ENCODE results near the gene AQP10.
"Not testable (repeated sequence)": the region's sequence is repeated elsewhere in the genome, so short reads cannot be mapped to it uniquely, and the experiment has no call there.

The AQP10 gene

GRCh38 chr1:154320882-154321608 lies at the start of gene AQP10:
AQP10 (plus strand) TSS chr1:154321093; CDS start chr1:154321156, 63 bp downstream.
- DNase-seq (ENCODE audit: low read depth), result no peak

GRCh38 chr1:154272217-154272998 lies 48.5 kb upstream of the AQP10 start, which contains the start of gene HAX1:
HAX1 (plus strand) TSS chr1:154272629; CDS start chr1:154272724, 95 bp downstream.
- DNase-seq (ENCODE audit: low read depth), result peak; percentile 94

- DNase-seq (ENCODE audit: low read depth), result no peak
Measured at GRCh38 chr1:154272999-154273563, 47.8 kb upstream of the AQP10 start.

- DNase-seq (ENCODE audit: low read depth), result peak; percentile 6
Measured at GRCh38 chr1:154276797-154277196, 44.1 kb upstream of the AQP10 start.

- DNase-seq (ENCODE audit: low read depth), result not testable (repeated sequence)
Measured at GRCh38 chr1:154287591-154287990, 33.3 kb upstream of the AQP10 start.

GRCh38 chr1:154288661-154289060 lies 32.2 kb upstream of the AQP10 start:
- no peak for DNase-seq (ENCODE audit: low read depth)

GRCh38 chr1:154290921-154291320 lies 30.0 kb upstream of the AQP10 start:
- DNase-seq (ENCODE audit: low read depth), result no peak

GRCh38 chr1:154295408-154296235 lies 25.3 kb upstream of the AQP10 start:
- DNase-seq (ENCODE audit: low read depth), result no peak

- DNase-seq (ENCODE audit: low read depth), result no peak
Measured at GRCh38 chr1:154301582-154301981, 19.3 kb upstream of the AQP10 start.

GRCh38 chr1:154304664-154305337 lies 16.1 kb upstream of the AQP10 start:
- DNase-seq (ENCODE audit: low read depth), result no peak

GRCh38 chr1:154306151-154306550 lies 14.7 kb upstream of the AQP10 start:
- no peak for DNase-seq (ENCODE audit: low read depth)

GRCh38 chr1:154307670-154308270 lies 13.1 kb upstream of the AQP10 start:
- DNase-seq (ENCODE audit: low read depth), result not testable (repeated sequence)

- DNase-seq (ENCODE audit: low read depth), result not testable (repeated sequence)
Measured at GRCh38 chr1:154309136-154309535, 11.8 kb upstream of the AQP10 start.

GRCh38 chr1:154312229-154313065 lies 8.4 kb upstream of the AQP10 start:
- DNase-seq (ENCODE audit: low read depth), result not testable (repeated sequence)

GRCh38 chr1:154313066-154313356 lies 7.9 kb upstream of the AQP10 start:
- no peak for DNase-seq (ENCODE audit: low read depth)

GRCh38 chr1:154314226-154314625 lies 6.7 kb upstream of the AQP10 start:
- not testable (repeated sequence) for DNase-seq (ENCODE audit: low read depth)

- DNase-seq (ENCODE audit: low read depth), result no peak
Measured at GRCh38 chr1:154316704-154317103, 4.2 kb upstream of the AQP10 start.

- DNase-seq (ENCODE audit: low read depth), result no peak
Measured at GRCh38 chr1:154318386-154318785, 2.5 kb upstream of the AQP10 start.

- not testable (repeated sequence) for DNase-seq (ENCODE audit: low read depth)
Measured at GRCh38 chr1:154321609-154321934, 679 bp downstream of the AQP10 start.

GRCh38 chr1:154323493-154323892 lies 2.6 kb downstream of the AQP10 start:
- no peak for DNase-seq (ENCODE audit: low read depth)
